GM12875 (cell line): ENCODE measurements around the gene FOXD4.
"Not testable (repeated sequence)": the region's sequence is repeated elsewhere in the genome, so short reads cannot be mapped to it uniquely, and the experiment has no call there.

Experiments
- H3K4me3 ChIP-seq: one replicate; pipeline ENCODE4 v1.5.1; 2011; ENCODE audit warnings: low read depth, low read length, control low read depth

Gene FOXD4

GRCh38 chr9:117995-118467, at the start of gene FOXD4:
Gene FOXD4 (minus strand): TSS chr9:118417. CDS start chr9:118119, 298 bp downstream.
- H3K4me3 ChIP-seq = not testable (repeated sequence)

- not testable (repeated sequence) for H3K4me3 ChIP-seq
Measured at GRCh38 chr9:159871-160270, 41.7 kb upstream of the FOXD4 start.

- not testable (repeated sequence) for H3K4me3 ChIP-seq
Measured at GRCh38 chr9:151173-151572, 33.0 kb upstream of the FOXD4 start.

- not testable (repeated sequence) for H3K4me3 ChIP-seq
Measured at GRCh38 chr9:139880-140279, 21.7 kb upstream of the FOXD4 start.

- not testable (repeated sequence) for H3K4me3 ChIP-seq
Measured at GRCh38 chr9:117144-117994, 848 bp downstream of the FOXD4 start.

GRCh38 chr9:116239-117077, 1.8 kb downstream of the FOXD4 start:
- H3K4me3 ChIP-seq = not testable (repeated sequence)

GRCh38 chr9:115118-115451, 3.1 kb downstream of the FOXD4 start:
- not testable (repeated sequence) for H3K4me3 ChIP-seq

GRCh38 chr9:114267-115117, 3.7 kb downstream of the FOXD4 start:
- H3K4me3 ChIP-seq = peak overlapping the region; percentile 38

- peak overlapping the region; percentile 38 for H3K4me3 ChIP-seq
Measured at GRCh38 chr9:113468-114266, 4.5 kb downstream of the FOXD4 start.

- H3K4me3 ChIP-seq = not testable (repeated sequence)
Measured at GRCh38 chr9:112589-113467, 5.4 kb downstream of the FOXD4 start.

- H3K4me3 ChIP-seq = not testable (repeated sequence)
Measured at GRCh38 chr9:110672-111071, 7.5 kb downstream of the FOXD4 start.

- not testable (repeated sequence) for H3K4me3 ChIP-seq
Measured at GRCh38 chr9:109540-109939, 8.7 kb downstream of the FOXD4 start.

- H3K4me3 ChIP-seq = not testable (repeated sequence)
Measured at GRCh38 chr9:108742-109495, 9.3 kb downstream of the FOXD4 start.

- H3K4me3 ChIP-seq = not testable (repeated sequence)
Measured at GRCh38 chr9:105991-106390, 12.2 kb downstream of the FOXD4 start.

GRCh38 chr9:100430-100829, 17.8 kb downstream of the FOXD4 start:
- H3K4me3 ChIP-seq = not testable (repeated sequence)

GRCh38 chr9:99867-100266, 18.4 kb downstream of the FOXD4 start:
- H3K4me3 ChIP-seq = not testable (repeated sequence)

GRCh38 chr9:98775-99174, 19.4 kb downstream of the FOXD4 start:
- H3K4me3 ChIP-seq = not testable (repeated sequence)

- H3K4me3 ChIP-seq = not testable (repeated sequence)
Measured at GRCh38 chr9:94992-95391, 23.2 kb downstream of the FOXD4 start.
